HG02852 (cell line): Measurements from ENCODE around the gene RGP1.

Experiments used
- ATAC-seq: cut with Tn5 transposase; IDR thresholded peaks from one replicate; pipeline ENCODE4 v1.9.1; 2021; ENCODE audit warnings: mild to moderate bottlenecking, moderate library complexity; ENCODE audit not compliant: unreplicated experiment

Gene RGP1, protein sequence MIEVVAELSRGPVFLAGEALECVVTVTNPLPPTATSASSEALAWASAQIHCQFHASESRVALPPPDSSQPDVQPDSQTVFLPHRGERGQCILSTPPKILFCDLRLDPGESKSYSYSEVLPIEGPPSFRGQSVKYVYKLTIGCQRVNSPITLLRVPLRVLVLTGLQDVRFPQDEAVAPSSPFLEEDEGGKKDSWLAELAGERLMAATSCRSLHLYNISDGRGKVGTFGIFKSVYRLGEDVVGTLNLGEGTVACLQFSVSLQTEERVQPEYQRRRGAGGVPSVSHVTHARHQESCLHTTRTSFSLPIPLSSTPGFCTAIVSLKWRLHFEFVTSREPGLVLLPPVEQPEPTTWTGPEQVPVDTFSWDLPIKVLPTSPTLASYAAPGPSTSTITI

GRCh38 chr9:35748858-35749514, at the start of gene RGP1, which contains the start of gene GBA2:
RGP1 (plus strand) TSS chr9:35749287; CDS start chr9:35749756, 469 bp downstream.
GBA2 (minus strand) TSS chr9:35749228; CDS start chr9:35748704, 524 bp downstream.
- ATAC-seq = peak; percentile 80

GRCh38 chr9:35700031-35700430, 49.1 kb upstream of the RGP1 start:
- no peak for ATAC-seq

GRCh38 chr9:35700942-35701341, 48.1 kb upstream of the RGP1 start:
- no peak for ATAC-seq

DNA sequence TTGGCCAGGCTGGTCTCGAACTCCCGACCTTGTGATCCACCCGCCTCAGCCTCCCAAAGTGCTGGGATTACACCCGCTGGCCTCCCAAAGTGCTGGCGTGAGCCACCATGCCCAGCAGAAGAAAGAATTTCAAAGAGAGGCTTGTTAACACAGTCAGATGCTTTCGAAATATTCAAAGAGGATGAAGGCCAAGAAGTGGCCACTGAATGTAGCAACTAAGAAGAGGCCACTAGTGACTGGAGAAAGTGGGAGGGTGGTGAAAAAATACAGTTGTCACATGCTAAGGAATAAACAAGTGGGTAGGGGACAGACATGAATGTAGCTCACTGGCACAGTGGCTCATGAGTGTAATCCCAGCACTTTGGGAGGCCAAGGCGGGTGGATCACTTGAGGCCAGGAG, 46.4 kb upstream of the RGP1 start:
- no peak for ATAC-seq

- ATAC-seq = no peak
These were observed 45.0 kb upstream of the RGP1 start for GRCh38 chr9:35703906-35704672.

DNA sequence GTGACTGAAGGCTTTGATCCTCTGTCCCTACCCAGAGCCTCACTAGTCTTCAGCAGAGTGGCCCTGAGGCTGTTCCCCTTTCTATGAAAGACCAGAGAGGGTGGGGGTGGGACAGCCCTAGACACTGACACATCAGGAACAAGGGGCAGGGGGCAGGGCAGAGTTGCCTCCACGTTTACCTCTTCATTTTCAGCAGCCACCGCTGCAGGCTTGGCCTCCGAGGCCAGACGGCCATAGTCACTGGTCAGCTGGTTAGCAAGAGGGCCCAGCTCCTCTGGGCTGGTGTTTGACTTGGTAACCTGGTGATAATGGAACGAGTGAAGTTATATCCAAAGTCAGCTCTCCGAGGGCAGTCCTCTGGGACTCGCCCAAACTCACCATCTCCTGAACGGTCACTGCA, 43.7 kb upstream of the RGP1 start:
- ATAC-seq = no peak

GRCh38 chr9:35705836-35706430, 43.2 kb upstream of the RGP1 start:
- no peak for ATAC-seq

DNA sequence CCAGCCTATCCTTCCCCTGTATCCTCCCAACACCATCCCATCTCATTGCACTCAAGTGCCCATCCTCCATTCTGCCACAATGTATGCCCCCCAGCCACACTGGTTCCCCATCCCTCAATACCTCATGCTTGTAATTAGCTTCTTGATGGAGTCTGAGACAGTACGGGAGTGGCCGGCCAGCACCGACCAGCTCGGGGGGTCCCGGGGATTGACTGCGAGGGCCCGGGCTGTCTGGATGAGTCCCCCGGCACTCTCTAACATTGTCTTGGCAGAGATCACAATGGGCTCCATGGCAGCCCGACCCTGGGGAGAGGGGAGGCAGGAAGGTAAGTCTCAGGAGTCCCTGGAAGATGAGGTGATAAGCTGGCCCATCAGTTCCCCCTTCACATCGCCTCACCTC, 42.1 kb upstream of the RGP1 start:
- no peak for ATAC-seq

DNA sequence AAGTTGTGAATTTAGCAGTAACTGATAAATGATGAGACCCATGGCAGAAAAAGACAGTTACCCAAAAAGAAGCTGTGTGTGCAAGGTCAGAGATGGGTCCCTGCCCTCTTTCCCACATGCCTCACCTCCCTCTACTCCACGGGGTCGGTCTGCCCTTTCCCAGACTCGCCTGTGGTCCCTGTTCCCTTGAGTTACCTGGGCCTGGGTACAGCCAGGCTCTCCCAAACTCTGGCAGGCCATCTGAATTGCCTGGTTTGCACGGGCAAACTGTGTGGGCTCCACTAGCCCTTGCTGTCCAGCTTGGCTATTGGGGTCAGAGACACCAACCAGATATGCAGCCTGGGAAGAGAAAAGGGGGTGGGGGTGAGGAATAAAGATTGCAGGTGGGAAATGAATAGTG, 40.9 kb upstream of the RGP1 start:
- no peak for ATAC-seq

DNA sequence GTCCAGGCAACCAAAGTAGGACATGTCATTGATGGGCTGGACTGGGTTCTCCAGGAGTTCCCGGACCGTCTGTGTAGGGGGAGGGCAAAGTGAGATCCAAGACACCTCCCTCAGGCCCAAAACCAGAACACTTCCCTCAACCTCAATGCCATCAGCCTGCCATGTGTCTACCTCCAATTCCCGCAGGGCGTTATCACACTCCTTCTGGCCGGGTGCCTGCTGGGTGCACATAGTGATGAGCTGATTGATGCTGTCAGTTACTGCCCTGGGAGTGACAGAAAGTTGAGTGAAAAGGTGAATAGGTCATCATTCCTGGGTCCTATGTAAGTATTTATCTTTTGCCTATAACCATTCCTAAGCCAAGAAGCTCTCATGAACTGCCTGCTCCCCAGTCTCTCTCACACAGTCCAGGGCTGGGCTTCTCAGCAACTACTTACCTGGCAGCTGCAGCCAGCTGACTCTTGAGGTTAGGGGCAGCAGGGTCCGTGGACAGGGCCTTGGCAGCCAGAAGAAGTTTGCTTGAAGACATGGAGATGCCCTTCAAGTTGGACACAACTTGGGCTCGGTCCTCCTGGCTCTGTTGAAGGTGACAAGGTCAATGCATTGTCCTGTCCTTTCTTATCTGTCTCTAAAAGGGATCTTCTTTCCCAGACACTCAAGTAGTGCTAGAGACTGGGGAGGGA, 38.1 kb upstream of the RGP1 start:
- ATAC-seq = no peak

DNA sequence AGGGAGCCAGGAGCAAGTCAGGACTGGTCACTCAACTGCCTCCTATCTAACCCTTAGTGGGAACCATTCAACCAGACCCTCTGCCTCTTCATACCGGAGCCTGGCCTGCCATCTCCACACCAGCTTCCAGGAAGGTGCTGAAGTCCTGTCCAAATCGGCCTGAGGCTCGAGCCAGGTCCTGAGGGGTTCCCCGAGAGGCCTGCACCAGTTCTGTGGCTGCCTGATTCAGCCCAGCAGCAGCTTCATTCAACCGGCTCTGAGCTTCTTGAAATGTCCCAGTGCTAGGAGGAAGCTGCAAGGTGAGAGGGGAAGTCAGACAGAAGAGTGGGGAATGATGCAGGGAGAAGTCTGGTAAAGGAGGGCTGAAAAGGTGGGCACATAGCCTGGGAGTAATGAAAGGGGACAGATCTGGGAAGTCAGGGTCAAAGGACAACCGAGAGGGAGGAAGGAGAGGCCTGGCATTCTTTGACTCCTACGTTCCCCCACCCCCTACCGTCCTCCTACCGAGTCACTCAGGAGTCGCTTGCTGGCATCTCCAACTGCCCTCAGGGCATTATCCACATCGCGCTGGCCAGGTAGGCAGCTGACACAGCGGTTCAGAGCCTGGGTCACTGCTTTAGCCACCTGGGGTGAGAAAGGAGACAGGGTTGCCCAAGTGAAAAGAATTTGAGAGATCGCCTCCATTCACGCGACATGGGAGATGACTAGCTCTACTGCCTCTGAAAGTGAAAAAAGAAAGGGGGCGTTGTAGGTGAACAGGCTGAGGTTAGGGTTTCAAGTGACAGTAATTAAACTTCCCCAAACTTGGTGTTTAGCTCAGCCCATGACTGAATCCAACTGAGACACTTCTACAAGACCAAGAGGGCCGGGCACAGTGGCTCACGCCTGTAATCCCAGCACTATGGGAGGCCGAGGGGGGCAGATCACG, 37.3 kb upstream of the RGP1 start:
- peak; percentile 66 for ATAC-seq

DNA sequence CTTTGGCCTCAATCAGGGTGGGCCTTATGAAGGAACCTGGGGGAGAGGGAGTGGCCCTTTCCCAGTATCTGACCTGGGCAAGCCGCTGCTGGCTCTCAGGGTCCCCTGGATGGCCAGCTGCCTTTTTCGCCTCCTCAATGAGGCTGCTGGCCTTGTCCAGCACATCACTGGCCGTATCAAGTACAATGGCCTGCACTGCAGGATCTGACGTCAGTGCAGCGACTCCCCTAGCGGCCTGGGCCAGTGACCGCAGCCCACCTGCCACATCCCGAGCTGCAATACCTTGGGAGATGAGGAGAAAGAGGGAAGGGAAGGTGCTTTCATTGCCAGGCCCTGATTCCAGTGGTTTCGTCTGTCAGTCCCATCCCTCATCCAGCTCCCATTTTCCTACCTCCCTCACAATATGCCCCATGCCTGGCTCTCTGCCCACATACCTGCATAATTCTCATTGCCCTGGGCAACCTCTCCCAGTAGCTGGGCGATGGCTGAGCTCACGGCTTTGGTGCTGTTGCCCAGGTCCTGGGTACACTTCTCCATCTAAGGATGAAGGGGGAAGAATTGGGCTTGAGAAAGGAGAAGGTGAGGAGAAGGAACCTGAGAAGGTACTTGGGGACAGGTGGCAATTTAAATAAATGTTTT, 36.2 kb upstream of the RGP1 start:
- ATAC-seq = no peak

- no peak for ATAC-seq
These were observed 35.5 kb upstream of the RGP1 start for GRCh38 chr9:35713578-35713977.

DNA sequence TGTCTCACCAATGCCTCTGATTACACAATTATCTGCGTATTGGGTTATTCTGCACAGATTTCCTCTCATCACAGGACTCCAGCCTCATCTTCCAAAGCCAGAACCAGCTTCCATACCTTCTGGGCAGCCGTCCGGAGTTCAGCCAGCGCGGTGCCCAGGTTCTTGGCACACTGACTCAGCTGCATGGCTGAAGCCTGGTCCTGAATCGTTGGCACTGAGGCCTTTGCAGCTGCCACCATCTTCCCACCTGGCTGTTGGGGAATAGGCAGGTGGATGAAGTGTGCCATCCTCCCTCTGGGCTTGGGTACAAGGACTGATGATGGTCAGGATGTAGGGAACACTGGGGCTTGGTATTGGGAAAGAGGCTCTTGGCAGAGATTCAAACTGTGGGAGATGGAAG, 35.0 kb upstream of the RGP1 start:
- ATAC-seq = no peak

- no peak for ATAC-seq
These were observed 34.4 kb upstream of the RGP1 start for GRCh38 chr9:35714579-35715252.

GRCh38 chr9:35716230-35716629, 32.9 kb upstream of the RGP1 start:
- no peak for ATAC-seq

GRCh38 chr9:35717132-35717870, 31.8 kb upstream of the RGP1 start:
- ATAC-seq = no peak
